GM04504 (cell line): ENCODE results near the gene AOC3.
"Not testable (repeated sequence)": the region's sequence is repeated elsewhere in the genome, so short reads cannot be mapped to it uniquely, and the experiment has no call there.

Experiments used
- DNase-seq: peaks from one replicate; pipeline ENCODE4 v3.0.0-alpha.2; 2012; ENCODE audit warnings: low read depth

The AOC3 gene

DNA sequence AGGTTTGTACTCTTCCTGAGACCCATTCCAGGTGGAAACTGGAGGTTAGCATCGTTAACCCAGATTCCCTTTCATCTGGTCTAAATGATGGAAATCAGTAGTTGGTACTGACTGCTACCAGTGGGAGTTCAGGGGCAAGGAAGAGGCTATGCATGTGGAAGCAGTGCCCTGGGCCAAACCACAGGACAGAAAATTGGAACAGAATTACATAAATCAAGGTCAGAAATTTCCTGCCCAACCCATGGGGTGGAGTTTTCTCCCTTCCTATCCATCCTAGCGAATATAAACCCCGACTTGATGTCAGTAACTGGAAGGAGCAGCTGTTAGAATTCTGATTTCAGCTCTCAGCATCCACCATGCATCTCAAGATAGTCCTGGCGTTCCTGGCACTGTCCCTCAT, 6.7 kb upstream of the AOC3 start, which contains the start of gene AOC2:
AOC2 (plus strand) TSS at position 310 of the 400 bp plus-strand sequence; CDS start at position 357, 47 bp downstream.
- no peak for DNase-seq

- no peak for DNase-seq
These were observed 6.0 kb upstream of the AOC3 start for GRCh38 chr17:42844761-42845555.

GRCh38 chr17:42845556-42845917, 5.5 kb upstream of the AOC3 start:
- DNase-seq, result no peak

GRCh38 chr17:42845918-42846593, 4.9 kb upstream of the AOC3 start:
- DNase-seq, result no peak

GRCh38 chr17:42846594-42847280, 4.3 kb upstream of the AOC3 start:
- no peak for DNase-seq

GRCh38 chr17:42848093-42848492, 2.9 kb upstream of the AOC3 start:
- no peak for DNase-seq

GRCh38 chr17:42849031-42849430, 2.0 kb upstream of the AOC3 start:
- no peak for DNase-seq

- no peak for DNase-seq
These were observed 1.4 kb upstream of the AOC3 start for GRCh38 chr17:42849451-42850181.

GRCh38 chr17:42851371-42852240, 607 bp downstream of the AOC3 start:
- not testable (repeated sequence) for DNase-seq

DNA sequence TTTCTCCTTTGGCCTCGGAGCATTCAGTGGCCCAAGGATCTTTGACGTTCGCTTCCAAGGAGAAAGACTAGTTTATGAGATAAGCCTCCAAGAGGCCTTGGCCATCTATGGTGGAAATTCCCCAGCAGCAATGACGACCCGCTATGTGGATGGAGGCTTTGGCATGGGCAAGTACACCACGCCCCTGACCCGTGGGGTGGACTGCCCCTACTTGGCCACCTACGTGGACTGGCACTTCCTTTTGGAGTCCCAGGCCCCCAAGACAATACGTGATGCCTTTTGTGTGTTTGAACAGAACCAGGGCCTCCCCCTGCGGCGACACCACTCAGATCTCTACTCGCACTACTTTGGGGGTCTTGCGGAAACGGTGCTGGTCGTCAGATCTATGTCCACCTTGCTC, 1.4 kb downstream of the AOC3 start:
- no peak for DNase-seq

GRCh38 chr17:42853004-42853403, 2.0 kb downstream of the AOC3 start:
- no peak for DNase-seq

- no peak for DNase-seq
These were observed 2.6 kb downstream of the AOC3 start for GRCh38 chr17:42853597-42853967.

- DNase-seq, result no peak
These were observed 3.2 kb downstream of the AOC3 start for GRCh38 chr17:42853968-42854790.

GRCh38 chr17:42855048-42855596, 4.1 kb downstream of the AOC3 start:
- DNase-seq, result no peak

- not testable (repeated sequence) for DNase-seq
These were observed 5.1 kb downstream of the AOC3 start for GRCh38 chr17:42856093-42856492.

DNA sequence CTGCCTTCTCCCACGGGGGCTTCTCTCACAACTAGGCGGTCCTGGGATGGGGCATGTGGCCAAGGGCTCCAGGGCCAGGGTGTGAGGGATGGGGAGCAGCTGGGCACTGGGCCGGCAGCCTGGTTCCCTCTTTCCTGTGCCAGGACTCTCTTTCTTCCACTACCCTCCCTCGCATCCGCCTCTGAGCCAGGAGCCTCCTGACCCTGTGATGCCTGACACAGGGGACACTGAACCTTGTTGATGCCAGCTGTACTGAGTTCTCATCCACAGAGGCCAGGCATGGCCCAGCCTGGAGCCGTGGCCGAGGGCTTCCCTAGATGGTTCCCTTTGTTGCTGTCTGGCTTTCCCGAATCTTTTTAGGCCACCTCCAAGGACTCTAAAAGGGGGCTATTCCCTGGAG, 5.5 kb downstream of the AOC3 start:
- DNase-seq, result not testable (repeated sequence)

- no peak for DNase-seq
These were observed 6.4 kb downstream of the AOC3 start for GRCh38 chr17:42857389-42857788.

- no peak for DNase-seq
These were observed 14.7 kb downstream of the AOC3 start for GRCh38 chr17:42865638-42866094.

DNA sequence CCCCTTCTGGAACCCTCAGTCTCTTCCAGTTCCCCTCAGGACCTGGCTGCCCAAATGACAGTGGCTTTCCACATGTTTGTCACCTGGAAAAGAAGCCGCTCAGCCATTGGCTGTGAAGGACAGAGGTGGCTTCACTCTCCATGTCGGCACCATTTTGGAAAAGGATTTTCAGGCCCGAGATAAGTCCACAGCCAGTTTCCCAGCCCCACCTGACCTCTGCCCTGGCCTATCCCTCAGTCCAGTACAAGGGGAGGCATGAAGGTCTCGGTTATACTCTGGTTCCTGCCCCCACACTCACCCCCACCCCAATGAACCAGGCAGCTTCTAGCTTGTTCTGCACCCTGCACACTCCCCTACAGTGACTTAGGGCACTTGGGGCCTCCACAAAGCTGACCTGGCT, 15.2 kb downstream of the AOC3 start:
- DNase-seq, result no peak
